T-cell (primary cell): ENCODE measurements around the gene AHRR. TPM values are rescaled to one million over a fixed set of nuclear protein-coding genes. Genes with fewer than 3 reads are reported as not detected.
A peak's percentile ranks its signal among the peaks of the same experiment; 100 is the strongest.
"Not testable (repeated sequence)": the region's sequence is repeated elsewhere in the genome, so short reads cannot be mapped to it uniquely, and the experiment has no call there.

Experiments used
- ATAC-seq, 4 experiments: fragments of 200-7000 bp in 3 of 4; fragments of 150-1000 bp in 1 of 4; cut with Tn5 transposase; replicated peaks in 1 of 4; 1 replicate in 3 of 4; 2 replicates in 1 of 4; pipeline ENCODE4 v1.10.0; 2021; ENCODE audit warnings: moderate library complexity in 3 of 4, mild to moderate bottlenecking in 2 of 4, moderate number of reproducible peaks in 1 of 4
- CTCF ChIA-PET, 2 donors: fragments of 300-600 bp; sonication (Branson Sonifier 250); formaldehyde crosslinking; loops; one replicate each; lab custom pipeline; 2022; ENCODE audit warnings: antibody characterized with exemption in 2 of 2; lab: Charles Lee
- POLR2A ChIA-PET, 2 donors: fragments of 300-600 bp; sonication (Branson Sonifier 250); formaldehyde crosslinking; loops; one replicate each; lab custom pipeline; 2022; ENCODE audit warnings: antibody characterized with exemption in 2 of 2; lab: Charles Lee
- DNase-seq, 35 experiments: peaks; one replicate each; pipeline versions ENCODE4 v3.0.0 to v3.0.0-alpha.2; 2013 to 2023
- H3K27ac ChIP-seq: one replicate; pipeline ENCODE4 v1.5.1; 2013; ENCODE audit warnings: low read length
- H3K27me3 ChIP-seq, 2 experiments: replicated peaks in 1 of 2; 1 replicate in 1 of 2; 2 replicates in 1 of 2; pipeline versions ENCODE4 v1.6.1 to v1.7.0; 2013; ENCODE audit warnings: low read length in 1 of 2, mixed read lengths in 1 of 2; ENCODE audit not compliant: control insufficient read depth in 2 of 2, insufficient read depth in 2 of 2; ENCODE audit errors: extremely low read depth in 1 of 2
- H3K36me3 ChIP-seq, 2 donors: 1 replicate in 1 of 2; 2 replicates in 1 of 2; pipeline versions ENCODE4 v1.6.1 to v1.7.0; 2013; ENCODE audit warnings: low read length in 1 of 2; ENCODE audit not compliant: control insufficient read depth in 2 of 2, insufficient read depth in 1 of 2; ENCODE audit errors: extremely low read depth in 1 of 2
- H3K4me1 ChIP-seq, 2 experiments: 1 replicate in 1 of 2; 2 replicates in 1 of 2; pipeline versions ENCODE4 v1.6.1 to v1.7.0; 2013; ENCODE audit warnings: low read length in 2 of 2, mixed read lengths in 1 of 2; ENCODE audit not compliant: insufficient read depth in 2 of 2, control insufficient read depth in 1 of 2; ENCODE audit errors: extremely low read depth in 1 of 2
- H3K4me3 ChIP-seq, 2 donors: 1 replicate in 1 of 2; 2 replicates in 1 of 2; pipeline versions ENCODE4 v1.5.1 to v1.7.0; 2013; ENCODE audit warnings: mild to moderate bottlenecking in 2 of 2, low read length in 1 of 2, moderate library complexity in 1 of 2; ENCODE audit not compliant: control insufficient read depth in 1 of 2; ENCODE audit errors: extremely low read depth in 1 of 2
- H3K9me3 ChIP-seq: 2 replicates; pipeline ENCODE4 v1.7.0; 2013
- H3K27ac Mint-ChIP-seq, 2 donors: one replicate each; pipeline ENCODE4 v1.8.0; 2020 to 2021; ENCODE audit warnings: mild to moderate bottlenecking in 2 of 2, mixed read lengths in 2 of 2
- H3K27me3 Mint-ChIP-seq, 2 donors: one replicate each; pipeline ENCODE4 v1.8.0; 2021 to 2022; ENCODE audit warnings: mixed read lengths in 2 of 2
- H3K36me3 Mint-ChIP-seq: one replicate; pipeline ENCODE4 v1.8.0; 2021; ENCODE audit warnings: mixed read lengths
- H3K4me1 Mint-ChIP-seq, 3 donors: one replicate each; pipeline ENCODE4 v1.8.0; 2020 to 2022; ENCODE audit warnings: mixed read lengths in 3 of 3, mild to moderate bottlenecking in 1 of 3
- H3K4me3 Mint-ChIP-seq, 3 donors: one replicate each; pipeline ENCODE4 v1.8.0; 2020 to 2022; ENCODE audit warnings: mild to moderate bottlenecking in 3 of 3, mixed read lengths in 3 of 3, moderate library complexity in 3 of 3
- H3K9me3 Mint-ChIP-seq, 3 donors: one replicate each; pipeline ENCODE4 v1.8.0; 2020 to 2022; ENCODE audit warnings: mixed read lengths in 3 of 3
- WGBS: methylation state at CpG from one replicate; pipeline ENCODE4 v1.1.5; 2013; ENCODE audit warnings: missing lambda C conversion rate; ENCODE audit not compliant: insufficient coverage; 5-methylcytosine and 5-hydroxymethylcytosine counted together
- total RNA-seq, 35 experiments: library from RNA in 6 of 35; stranded (reverse) in 6 of 35; fragments of 120-200 nt in 1 of 35; gene quantifications; one replicate each; pipeline versions ENCODE4 v1.2.1 to v1.2.4 and lab custom pipeline; 2013 to 2026

Gene AHRR
- total RNA-seq, 5 donors from 2014 or later (not counting 1 experiment from before 2014, with no cell fraction given) = 0.55 to 13.5 (median 3.4) TPM

- Histone ChIP-seq H3K4me3 (no peak overlapping the region), H3K9me3 (no peaks in the 10 kb centered on the region), H3K4me1 (peaks cover 0 to 4% of the 10 kb centered on the region in 2 experiments), H3K27me3 (no peaks in the 10 kb centered on the region), H3K36me3 (peaks cover 22 to 59% of the 10 kb centered on the region in 2 donors), H3K27ac (no peak overlapping the region)
- ChIA-PET CTCF (no interaction called here), POLR2A (no interaction called here)
- ATAC-seq (no peak), DNase-seq (no peak)
- H3K27me3 Mint-ChIP-seq = no peaks in the 10 kb centered on the region
- peaks cover 32% of the 10 kb centered on the region for H3K36me3 Mint-ChIP-seq
- no peak overlapping the region for H3K4me3 Mint-ChIP-seq
- WGBS = 90% methylated on average over 16 of the region's 26 CpGs
- H3K4me1 Mint-ChIP-seq = peaks cover 6 to 12% (median 7%) of the 10 kb centered on the region in 3 donors
- no peaks in the 10 kb centered on the region for H3K9me3 Mint-ChIP-seq
- no peak overlapping the region for H3K27ac Mint-ChIP-seq
Measured at GRCh38 chr5:307306-307705, 14.2 kb upstream of the AHRR start.

GRCh38 chr5:307794-308579 lies 13.5 kb upstream of the AHRR start:
- no peaks in the 10 kb centered on the region for H3K9me3 ChIP-seq
- ChIA-PET CTCF (no interaction called here), POLR2A (no interaction called here)
- H3K4me1 ChIP-seq = no peaks in the 10 kb centered on the region
- 92% methylated on average over 19 of the region's 27 CpGs for WGBS
- DNase-seq (peak in 1 of 35 experiments; percentile 19), ATAC-seq (no peak)
- no peaks in the 10 kb centered on the region for H3K27me3 ChIP-seq
- Mint-ChIP-seq H3K27ac (no peak overlapping the region), H3K9me3 (no peaks in the 10 kb centered on the region), H3K36me3 (peaks cover 38% of the 10 kb centered on the region), H3K4me3 (no peak overlapping the region), H3K4me1 (peaks cover 0 to 5% (median 4%) of the 10 kb centered on the region in 3 donors), H3K27me3 (no peaks in the 10 kb centered on the region)
- H3K4me3 ChIP-seq = no peak overlapping the region
- H3K27ac ChIP-seq = no peak overlapping the region
- peaks cover 22 to 62% of the 10 kb centered on the region in 2 donors for H3K36me3 ChIP-seq

GRCh38 chr5:308672-309271 lies 12.7 kb upstream of the AHRR start:
- CTCF ChIA-PET = no interaction called here
- peaks cover 26 to 69% of the 10 kb centered on the region in 2 donors for H3K36me3 ChIP-seq
- POLR2A ChIA-PET = no interaction called here

GRCh38 chr5:309831-310230 lies 11.7 kb upstream of the AHRR start:
- H3K27ac Mint-ChIP-seq, DNase-seq, H3K4me1 ChIP-seq, H3K9me3 Mint-ChIP-seq, CTCF ChIA-PET, H3K4me1 Mint-ChIP-seq, H3K27me3 Mint-ChIP-seq, H3K27ac ChIP-seq, H3K27me3 ChIP-seq, H3K4me3 Mint-ChIP-seq, ATAC-seq, H3K9me3 ChIP-seq, H3K4me3 ChIP-seq, POLR2A ChIA-PET: not testable (repeated sequence)
- peaks cover 42% of the 10 kb centered on the region for H3K36me3 Mint-ChIP-seq
- WGBS = 97% methylated on average over 15 of the region's 21 CpGs
- peaks cover 33 to 77% of the 10 kb centered on the region in 2 donors for H3K36me3 ChIP-seq

More at GRCh38 chr5:308672-309271, 12.7 kb upstream of the AHRR start:
- Histone ChIP-seq H3K27me3 (no peaks in the 10 kb centered on the region), H3K4me3 (no peak overlapping the region), H3K27ac (no peak overlapping the region), H3K4me1 (no peaks in the 10 kb centered on the region), H3K9me3 (no peaks in the 10 kb centered on the region)
- no peak for ATAC-seq
- Mint-ChIP-seq H3K36me3 (peaks cover 35% of the 10 kb centered on the region), H3K4me1 (peaks cover 0 to 2% (median 0%) of the 10 kb centered on the region in 3 donors), H3K27me3 (no peaks in the 10 kb centered on the region), H3K4me3 (no peak overlapping the region), H3K9me3 (no peaks in the 10 kb centered on the region), H3K27ac (no peak overlapping the region)
- DNase-seq = no peak
- WGBS = 97% methylated on average over 15 of the region's 18 CpGs

- POLR2A ChIA-PET = no interaction called here
Measured at GRCh38 chr5:310516-310915, 11.0 kb upstream of the AHRR start.

GRCh38 chr5:310941-311434 lies 10.5 kb upstream of the AHRR start:
- peaks cover 40% of the 10 kb centered on the region for H3K36me3 Mint-ChIP-seq
- no peaks in the 10 kb centered on the region for H3K27me3 ChIP-seq
- H3K27me3 Mint-ChIP-seq = no peaks in the 10 kb centered on the region
- H3K4me1 ChIP-seq = no peaks in the 10 kb centered on the region
- H3K36me3 ChIP-seq = peaks cover 39 to 71% of the 10 kb centered on the region in 2 donors
- no peaks in the 10 kb centered on the region for H3K9me3 ChIP-seq
- H3K4me3 Mint-ChIP-seq = no peak overlapping the region
- H3K27ac ChIP-seq = no peak overlapping the region
- CTCF ChIA-PET = no interaction called here
- H3K4me1 Mint-ChIP-seq = peaks cover 0 to 2% (median 0%) of the 10 kb centered on the region in 3 donors
- no peaks in the 10 kb centered on the region for H3K9me3 Mint-ChIP-seq
- ATAC-seq (no peak), DNase-seq (no peak)
- H3K4me3 ChIP-seq = no peak overlapping the region
- POLR2A ChIA-PET = no interaction called here
- WGBS = 88% methylated on average over 8 of the region's 16 CpGs
- H3K27ac Mint-ChIP-seq = no peak overlapping the region

More at GRCh38 chr5:310516-310915, 11.0 kb upstream of the AHRR start:
- Histone ChIP-seq H3K9me3 (no peaks in the 10 kb centered on the region), H3K36me3 (peaks cover 38 to 75% of the 10 kb centered on the region in 2 donors), H3K4me3 (no peak overlapping the region), H3K4me1 (no peaks in the 10 kb centered on the region), H3K27ac (no peak overlapping the region), H3K27me3 (no peaks in the 10 kb centered on the region)
- Mint-ChIP-seq H3K9me3 (no peaks in the 10 kb centered on the region), H3K36me3 (peaks cover 44% of the 10 kb centered on the region), H3K4me3 (no peak overlapping the region), H3K27me3 (no peaks in the 10 kb centered on the region), H3K27ac (no peak overlapping the region), H3K4me1 (peaks cover 0 to 2% (median 0%) of the 10 kb centered on the region in 3 donors)
- no peak for ATAC-seq
- CTCF ChIA-PET = no interaction called here
- no peak for DNase-seq
- 98% methylated on average over 7 of the region's 9 CpGs for WGBS
